ENCODE measurements around the gene KANSL1L. TPM values are rescaled to one million over a fixed set of nuclear protein-coding genes. Genes with fewer than 3 reads are reported as not detected.

Gene KANSL1L
- polyA plus RNA-seq, 1 donor (not counting 4 experiments of a cell fraction or from before 2014, with no cell fraction given), result 4.7 TPM

GRCh38 chr2:209993968-209994367 is 177.2 kb downstream of the KANSL1L start:
- dilution Hi-C loops (cut with MboI; ENCODE audit: extremely low pct_ligation_motif_present, low sequenced_read_pairs), result no loop called here

GRCh38 chr2:209990838-209991237 is 180.4 kb downstream of the KANSL1L start:
- Histone ChIP-seq H3K79me2 (ENCODE audit: control insufficient read depth, insufficient read depth, low read length) (no peaks in the 10 kb centered on the region), H3K4me2 (ENCODE audit: control insufficient read depth, extremely low read depth, insufficient read depth, low read depth, low read length) (no peak overlapping the region), H4K20me1 (ENCODE audit: control insufficient read depth, extremely low read depth, insufficient read depth, low read length) (no peaks in the 10 kb centered on the region), H3K27me3 (ENCODE audit: control insufficient read depth, extremely low read depth, insufficient read depth, low read length) (no peaks in the 10 kb centered on the region), H3K9ac (ENCODE audit: control insufficient read depth, extremely low read depth, insufficient read depth, low read length) (no peak overlapping the region), H3K9me3 (ENCODE audit: control insufficient read depth, low read depth, low read length) (no peaks in the 10 kb centered on the region), H3K4me3 (ENCODE audit: control insufficient read depth in 2 of 3, extremely low read depth in 1 of 3, insufficient read depth in 2 of 3, low read depth in 1 of 3, low read length in 3 of 3) (no peak overlapping the region), H3K9me1 (ENCODE audit: control insufficient read depth, extremely low read depth, insufficient read depth, low read length) (no peaks in the 10 kb centered on the region), H3K27ac (ENCODE audit: control insufficient read depth, insufficient read depth, low read length) (no peak overlapping the region), H3K4me1 (ENCODE audit: control insufficient read depth, extremely low read depth, insufficient read depth, low read length) (no peaks in the 10 kb centered on the region), H3K36me3 (ENCODE audit: control insufficient read depth in 2 of 2, extremely low read depth in 1 of 2, insufficient read depth in 2 of 2, low read length in 2 of 2) (no peaks in the 10 kb centered on the region), H2AFZ (ENCODE audit: control insufficient read depth, low read length) (no peak overlapping the region)
- dilution Hi-C loops (cut with MboI; ENCODE audit: extremely low pct_ligation_motif_present, low sequenced_read_pairs), result no loop called here
- no peak for DNase-seq (ENCODE audit: low read depth, low spot score)
- FAIRE-seq, result no peak
- TF ChIP-seq CTCF (optimal IDR thresholded peaks at IDR 0.05 in 1 of 3, IDR thresholded peaks at IDR 0.05 in 1 of 3, conservative IDR thresholded peaks at IDR 0.05 in 1 of 3; ENCODE audit: extremely low read depth in 1 of 3, insufficient read depth in 2 of 3, low read length in 3 of 3), result no peak
- no peak for TF ChIP-seq EZH2 (IDR thresholded peaks at IDR 0.05; ENCODE audit: low read length)

More at GRCh38 chr2:209993968-209994367, 177.2 kb downstream of the KANSL1L start:
- Histone ChIP-seq H3K27ac (ENCODE audit: control insufficient read depth, insufficient read depth, low read length) (no peak overlapping the region), H3K9me3 (ENCODE audit: control insufficient read depth, low read depth, low read length) (no peaks in the 10 kb centered on the region), H3K4me3 (ENCODE audit: control insufficient read depth in 2 of 3, extremely low read depth in 1 of 3, insufficient read depth in 2 of 3, low read depth in 1 of 3, low read length in 3 of 3) (no peak overlapping the region), H2AFZ (ENCODE audit: control insufficient read depth, low read length) (no peak overlapping the region), H3K9me1 (ENCODE audit: control insufficient read depth, extremely low read depth, insufficient read depth, low read length) (no peaks in the 10 kb centered on the region), H3K79me2 (ENCODE audit: control insufficient read depth, insufficient read depth, low read length) (no peaks in the 10 kb centered on the region), H3K27me3 (ENCODE audit: control insufficient read depth, extremely low read depth, insufficient read depth, low read length) (no peaks in the 10 kb centered on the region), H4K20me1 (ENCODE audit: control insufficient read depth, extremely low read depth, insufficient read depth, low read length) (no peaks in the 10 kb centered on the region), H3K36me3 (ENCODE audit: control insufficient read depth in 2 of 2, extremely low read depth in 1 of 2, insufficient read depth in 2 of 2, low read length in 2 of 2) (no peaks in the 10 kb centered on the region), H3K9ac (ENCODE audit: control insufficient read depth, extremely low read depth, insufficient read depth, low read length) (no peak overlapping the region), H3K4me2 (ENCODE audit: control insufficient read depth, extremely low read depth, insufficient read depth, low read depth, low read length) (no peak overlapping the region), H3K4me1 (ENCODE audit: control insufficient read depth, extremely low read depth, insufficient read depth, low read length) (no peaks in the 10 kb centered on the region)
- DNase-seq (ENCODE audit: low read depth, low spot score) (no peak), FAIRE-seq (no peak)
- TF ChIP-seq CTCF (optimal IDR thresholded peaks at IDR 0.05 in 1 of 3, IDR thresholded peaks at IDR 0.05 in 1 of 3, conservative IDR thresholded peaks at IDR 0.05 in 1 of 3; ENCODE audit: extremely low read depth in 1 of 3, insufficient read depth in 2 of 3, low read length in 3 of 3) (no peak), EZH2 (IDR thresholded peaks at IDR 0.05; ENCODE audit: low read length) (no peak)

All from keratinocyte (primary cell).